Transverse colon (tissue), 4 donors: Measurements from ENCODE around the gene TTR. TPM values are rescaled to one million over a fixed set of nuclear protein-coding genes. Genes with fewer than 3 reads are reported as not detected.

Experiments
- DNase-seq: peaks from one replicate; pipeline ENCODE4 v3.0.0-alpha.2; 2019
- H3K27ac ChIP-seq, 4 donors: fragments of 200-600 bp; sonication (generic); 2 replicates each; pipeline ENCODE4 v1.5.1; 2016 to 2018; ENCODE audit warnings: inconsistent platforms in 4 of 4
- H3K27me3 ChIP-seq: fragments of 200-600 bp; sonication (generic); 2 replicates; pipeline ENCODE4 v1.5.1; 2017; ENCODE audit warnings: inconsistent platforms
- H3K36me3 ChIP-seq, 4 donors: fragments of 200-600 bp; sonication (generic); 2 replicates each; pipeline ENCODE4 v1.5.1; 2017 to 2019; ENCODE audit warnings: inconsistent platforms in 4 of 4
- H3K4me1 ChIP-seq, 4 donors: fragments of 200-600 bp; sonication (generic); 2 replicates each; pipeline ENCODE4 v1.5.1; 2017 to 2020; ENCODE audit warnings: inconsistent platforms in 4 of 4
- H3K4me3 ChIP-seq, 4 donors: fragments of 200-600 bp; sonication (generic); 1 replicate in 1 of 4; 2 replicates in 3 of 4; pipeline versions ENCODE4 v1.5.1 to v1.6.1; 2017 to 2019; ENCODE audit warnings: inconsistent platforms in 4 of 4
- H3K9me3 ChIP-seq, 2 donors: fragments of 200-600 bp; sonication (generic); 2 replicates each; pipeline ENCODE4 v1.5.1; 2017 to 2019; ENCODE audit warnings: inconsistent platforms in 2 of 2
- CTCF ChIP-seq, 5 experiments: fragments of 200-600 bp in 3 of 5; fragments of 450-650 bp in 2 of 5; sonication (generic) in 3 of 5; IDR thresholded peaks; 1 replicate in 2 of 5; 2 replicates in 3 of 5; pipeline ENCODE4 v1.5.1; 2016 to 2017; ENCODE audit warnings: antibody characterized with exemption in 5 of 5, inconsistent platforms in 3 of 5, mild to moderate bottlenecking in 2 of 5, moderate library complexity in 1 of 5
- EP300 ChIP-seq: sonication (generic); formaldehyde crosslinking; IDR thresholded peaks from one replicate; pipeline ENCODE4 v1.6.1; 2017; ENCODE audit warnings: antibody characterized with exemption, low read depth
- POLR2A ChIP-seq: fragments of 450-650 bp; IDR thresholded peaks from one replicate; pipeline ENCODE4 v1.6.1; 2016; ENCODE audit warnings: antibody characterized with exemption, mild to moderate bottlenecking, moderate library complexity
- POLR2AphosphoS5 ChIP-seq, 3 donors: sonication (generic); formaldehyde crosslinking; IDR thresholded peaks; one replicate each; pipeline ENCODE4 v1.6.1; 2016; ENCODE audit warnings: antibody characterized with exemption in 3 of 3
- WGBS, 2 donors: methylation state at CpG; one replicate each; pipeline ENCODE4 v1.1.5; 2018; ENCODE audit warnings: low coverage in 1 of 2; 5-methylcytosine and 5-hydroxymethylcytosine counted together
- in situ Hi-C, 4 donors: fragments of 200-750 bp; cut with MboI; loops; one replicate each; pipeline versions ENCODE4 v1.15.0 to v1.15.1; 2017; ENCODE audit warnings: low sequenced_read_pairs in 3 of 4, low pct_ligation_motif_present in 1 of 4, low pct_unique_long_range_greater_than_20kb in 1 of 4
- intact Hi-C: fragments of 100-400 bp; cut with DNase I; formaldehyde crosslinking; loops from one replicate; pipeline ENCODE4 v1.15.1; 2023; ENCODE audit warnings: low total_unique reads
- total RNA-seq, 4 donors: library from RNA; depleted of rRNA; stranded (reverse); fragments of >200 nt; gene quantifications; one replicate each; pipeline ENCODE4 v1.1.0, GENCODE V29; 2016

The TTR gene
- total RNA-seq, 4 donors from 2014 or later: 0.41 TPM; not detected in 3

DNA sequence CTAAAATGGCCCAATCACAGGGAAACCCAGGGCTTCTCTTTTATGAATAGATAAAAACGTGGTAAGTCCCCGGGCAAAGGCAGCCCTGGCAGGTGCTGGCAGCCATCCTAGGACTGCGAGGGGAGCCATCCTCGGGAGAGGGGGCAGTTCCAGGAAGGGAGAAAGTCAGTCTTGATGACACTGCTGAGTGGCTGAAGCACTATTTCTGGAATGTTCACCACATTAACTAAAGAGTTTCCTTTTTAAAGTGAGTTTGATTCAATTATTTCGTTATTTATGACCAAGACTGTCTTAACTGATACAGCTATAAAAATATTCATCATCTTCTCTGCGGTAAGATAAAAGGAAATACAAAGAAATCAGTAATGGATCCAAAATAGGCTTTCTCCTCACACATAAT, 20.4 kb downstream of the TTR start:
- Histone ChIP-seq H3K4me1 (no peaks in the 10 kb centered on the region), H3K4me3 (no peak overlapping the region), H3K9me3 (no peaks in the 10 kb centered on the region), H3K36me3 (no peaks in the 10 kb centered on the region), H3K27ac (no peak overlapping the region), H3K27me3 (no peaks in the 10 kb centered on the region)
- in situ Hi-C loops (no loop called here), intact Hi-C loops (no loop called here)
- WGBS, 2 donors: 74 to 87% methylated on average over 6 of the region's 6 CpGs
- TF ChIP-seq POLR2A (no peak), POLR2AphosphoS5 (IDR thresholded peaks at IDR 0.05) (no peak), EP300 (no peak), CTCF (IDR thresholded peaks at IDR 0.05) (no peak)
- DNase-seq: no peak

GRCh38 chr18:31614044-31614443, 22.4 kb downstream of the TTR start:
- 97 to 100% methylated on average over 2 of the region's 2 CpGs for WGBS, 2 donors
- TF ChIP-seq EP300 (no peak), CTCF (IDR thresholded peaks at IDR 0.05) (no peak), POLR2A (no peak), POLR2AphosphoS5 (IDR thresholded peaks at IDR 0.05) (no peak)
- Histone ChIP-seq H3K9me3 (no peaks in the 10 kb centered on the region), H3K4me1 (no peaks in the 10 kb centered on the region), H3K4me3 (no peak overlapping the region), H3K27ac (no peak overlapping the region), H3K36me3 (no peaks in the 10 kb centered on the region), H3K27me3 (no peaks in the 10 kb centered on the region)
- in situ Hi-C loops (no loop called here), intact Hi-C loops (no loop called here)
- DNase-seq: no peak

DNA sequence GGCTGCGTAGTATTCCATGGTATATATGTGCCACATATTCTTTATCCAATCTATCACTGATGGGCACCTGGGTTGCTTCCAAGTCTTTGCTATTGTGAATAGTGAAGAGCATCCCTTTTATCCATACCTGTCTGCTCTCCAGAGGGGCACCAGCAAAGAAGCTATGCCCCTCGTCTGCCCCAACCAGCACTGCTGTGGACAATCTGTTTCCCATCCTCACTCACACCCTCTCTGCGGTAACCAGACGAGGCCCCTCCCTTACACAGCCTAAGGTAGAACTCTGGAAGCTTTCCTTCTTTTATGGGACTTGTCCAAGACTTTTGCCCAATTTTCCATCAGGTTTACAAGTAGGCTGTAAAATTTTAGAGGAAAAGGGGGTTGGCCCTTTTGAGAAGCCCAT, 24.9 kb downstream of the TTR start:
- DNase-seq: no peak
- TF ChIP-seq CTCF (IDR thresholded peaks at IDR 0.05) (no peak), POLR2AphosphoS5 (IDR thresholded peaks at IDR 0.05) (no peak), EP300 (no peak), POLR2A (no peak)
- no peaks in the 10 kb centered on the region for H3K36me3 ChIP-seq
- H3K4me3 ChIP-seq: no peak overlapping the region
- H3K9me3 ChIP-seq: no peaks in the 10 kb centered on the region
- H3K4me1 ChIP-seq: no peaks in the 10 kb centered on the region
- no peaks in the 10 kb centered on the region for H3K27me3 ChIP-seq
- no peak overlapping the region for H3K27ac ChIP-seq
- in situ Hi-C loops: no loop called here
- WGBS, 2 donors: 70 to 91% methylated on average over 2 to 4 of the region's 4 CpGs
- intact Hi-C loops: no loop called here

GRCh38 chr18:31617031-31617717, 25.5 kb downstream of the TTR start:
- no peaks in the 10 kb centered on the region for H3K9me3 ChIP-seq
- no peak overlapping the region for H3K27ac ChIP-seq
- TF ChIP-seq CTCF (IDR thresholded peaks at IDR 0.05) (no peak), EP300 (no peak), POLR2AphosphoS5 (IDR thresholded peaks at IDR 0.05) (no peak), POLR2A (no peak)
- intact Hi-C loops: no loop called here
- in situ Hi-C loops: no loop called here
- no peaks in the 10 kb centered on the region for H3K4me1 ChIP-seq
- H3K36me3 ChIP-seq: no peaks in the 10 kb centered on the region
- no peak for DNase-seq
- WGBS, 2 donors: 39 to 55% methylated on average over 3 to 5 of the region's 5 CpGs
- no peaks in the 10 kb centered on the region for H3K27me3 ChIP-seq
- H3K4me3 ChIP-seq: no peak overlapping the region
